ENCODE results near the gene EID2.

DNA sequence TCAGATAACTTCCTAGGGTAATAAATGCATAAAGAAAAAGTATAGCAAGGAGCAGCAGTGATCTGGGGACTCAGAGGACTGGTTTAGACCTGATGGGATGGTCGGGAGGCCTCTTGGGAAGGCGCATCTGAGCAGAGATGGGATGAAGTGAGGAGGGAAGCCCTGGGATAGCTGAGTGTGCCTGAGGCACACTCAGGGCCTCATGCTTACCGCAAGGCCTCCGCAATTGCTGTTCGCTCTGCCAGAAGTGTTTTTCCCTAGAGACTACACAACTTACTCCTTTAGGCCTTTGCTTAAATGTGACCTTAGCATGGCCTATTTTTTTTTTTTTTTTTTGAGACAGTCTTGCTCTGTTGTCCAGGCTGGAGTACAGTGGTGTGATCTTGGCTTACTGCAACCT, 45.3 kb downstream of the EID2 start:
- TF ChIP-seq, protein P1, sequence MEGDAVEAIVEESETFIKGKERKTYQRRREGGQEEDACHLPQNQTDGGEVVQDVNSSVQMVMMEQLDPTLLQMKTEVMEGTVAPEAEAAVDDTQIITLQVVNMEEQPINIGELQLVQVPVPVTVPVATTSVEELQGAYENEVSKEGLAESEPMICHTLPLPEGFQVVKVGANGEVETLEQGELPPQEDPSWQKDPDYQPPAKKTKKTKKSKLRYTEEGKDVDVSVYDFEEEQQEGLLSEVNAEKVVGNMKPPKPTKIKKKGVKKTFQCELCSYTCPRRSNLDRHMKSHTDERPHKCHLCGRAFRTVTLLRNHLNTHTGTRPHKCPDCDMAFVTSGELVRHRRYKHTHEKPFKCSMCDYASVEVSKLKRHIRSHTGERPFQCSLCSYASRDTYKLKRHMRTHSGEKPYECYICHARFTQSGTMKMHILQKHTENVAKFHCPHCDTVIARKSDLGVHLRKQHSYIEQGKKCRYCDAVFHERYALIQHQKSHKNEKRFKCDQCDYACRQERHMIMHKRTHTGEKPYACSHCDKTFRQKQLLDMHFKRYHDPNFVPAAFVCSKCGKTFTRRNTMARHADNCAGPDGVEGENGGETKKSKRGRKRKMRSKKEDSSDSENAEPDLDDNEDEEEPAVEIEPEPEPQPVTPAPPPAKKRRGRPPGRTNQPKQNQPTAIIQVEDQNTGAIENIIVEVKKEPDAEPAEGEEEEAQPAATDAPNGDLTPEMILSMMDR (optimal IDR thresholded peaks at IDR 0.05 in 1 of 3, IDR thresholded peaks at IDR 0.05 in 1 of 3, conservative IDR thresholded peaks at IDR 0.05 in 1 of 3; ENCODE audit: extremely low read depth in 1 of 3, insufficient read depth in 2 of 3, low read length in 3 of 3) = no peak
- no peak for TF ChIP-seq EZH2 (IDR thresholded peaks at IDR 0.05; ENCODE audit: low read length)
